Ovary (tissue), 3 donors: Measurements from ENCODE around the gene APBB1IP.

Source experiments
- CTCF ChIP-seq, 3 donors: fragments of 450-650 bp in 2 of 3; fragments of 200-600 bp in 1 of 3; IDR thresholded peaks; one replicate each; pipeline versions ENCODE4 v1.5.1 to v1.8.0; 2016 to 2022; ENCODE audit warnings: antibody characterized with exemption in 3 of 3, mild to moderate bottlenecking in 1 of 3
- EP300 ChIP-seq: sonication (generic); formaldehyde crosslinking; IDR thresholded peaks from one replicate; pipeline ENCODE4 v1.6.1; 2017; ENCODE audit warnings: antibody characterized with exemption
- POLR2A ChIP-seq: fragments of 450-650 bp; IDR thresholded peaks from one replicate; pipeline ENCODE4 v1.6.1; 2017; ENCODE audit warnings: antibody characterized with exemption, mild to moderate bottlenecking, moderate library complexity
- donor health status: DM: no; HTN: no; CAD: no.

- no peak for TF ChIP-seq CTCF (IDR thresholded peaks at IDR 0.05)
- TF ChIP-seq EP300, result no peak
- TF ChIP-seq POLR2A, result no peak
Observed at GRCh38 chr10:26503911-26504310, 65.8 kb downstream of the APBB1IP start.
